Endothelial cell of umbilical vein (primary cell): ENCODE results near the gene PRUNE1.

Experiments used
- EZH2 ChIP-seq: IDR thresholded peaks from 2 replicates; pipeline ENCODE4 v1.6.1; 2012; ENCODE audit warnings: borderline replicate concordance, low read depth, mild to moderate bottlenecking, moderate library complexity, low read length, inconsistent platforms; ENCODE audit not compliant: severe bottlenecking
- FOS ChIP-seq: IDR thresholded peaks from 2 replicates; pipeline ENCODE4 v1.6.1; 2011; ENCODE audit warnings: mild to moderate bottlenecking, low read length, moderate library complexity, borderline replicate concordance; ENCODE audit not compliant: insufficient read depth
- GATA2 ChIP-seq: IDR thresholded peaks from 2 replicates; pipeline ENCODE4 v1.7.0; 2011; ENCODE audit warnings: low read depth, mild to moderate bottlenecking, moderate library complexity, mixed read lengths, low read length; ENCODE audit not compliant: insufficient read length, insufficient read depth
- JUN ChIP-seq: IDR thresholded peaks from 2 replicates; pipeline ENCODE4 v1.6.1; 2011; ENCODE audit warnings: borderline replicate concordance, low read depth; ENCODE audit not compliant: insufficient read length, insufficient read depth
- MYC ChIP-seq: IDR thresholded peaks from one replicate; pipeline ENCODE4 v1.6.1; 2011; ENCODE audit warnings: mild to moderate bottlenecking, low read depth, low read length
- POLR2A ChIP-seq: IDR thresholded peaks from 2 replicates; pipeline ENCODE4 v1.6.1; 2012; ENCODE audit warnings: low read depth, mild to moderate bottlenecking, control low read depth, low read length
- POLR2AphosphoS5 ChIP-seq: IDR thresholded peaks from 2 replicates; pipeline ENCODE4 v1.6.1; 2012; ENCODE audit warnings: low read depth, mild to moderate bottlenecking, control low read depth, low read length, moderate library complexity; ENCODE audit not compliant: insufficient read depth
- TF ChIP-seq, protein P1 (sequence below): IDR thresholded peaks from 2 replicates; pipeline ENCODE4 v1.6.1; 2011; ENCODE audit not compliant: insufficient read depth, insufficient read length
- TF ChIP-seq, protein P2 (sequence below), 2 donors: IDR thresholded peaks; 1 replicate in 1 of 2; 2 replicates in 1 of 2; pipeline ENCODE4 v1.5.1; 2011; ENCODE audit warnings: low read length in 2 of 2, mild to moderate bottlenecking in 2 of 2, moderate library complexity in 2 of 2, control low read depth in 1 of 2, inconsistent platforms in 1 of 2, low read depth in 1 of 2; ENCODE audit not compliant: insufficient read depth in 1 of 2; ENCODE audit errors: extremely low read depth in 1 of 2

DNA sequence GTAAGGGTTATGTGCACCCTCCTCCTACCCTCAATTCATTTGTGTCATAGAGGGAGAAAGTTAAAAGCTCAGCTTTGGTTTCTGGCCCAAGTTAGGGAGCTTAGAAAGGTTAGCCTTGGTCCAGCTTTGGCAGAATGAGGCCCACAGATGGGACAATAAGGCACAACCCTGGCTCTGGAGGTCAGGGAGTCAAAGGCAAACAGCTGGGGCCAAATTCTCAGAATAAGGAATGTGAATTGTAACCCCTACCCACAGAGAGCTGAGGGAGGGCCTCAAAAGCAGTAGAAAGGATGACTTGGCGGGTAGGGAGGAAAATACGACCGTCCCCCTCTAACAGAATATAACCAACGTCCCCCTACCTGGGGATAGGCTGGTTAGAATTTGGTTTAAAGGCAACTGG lies 42.6 kb upstream of the PRUNE1 start:
- TF ChIP-seq, protein P1, sequence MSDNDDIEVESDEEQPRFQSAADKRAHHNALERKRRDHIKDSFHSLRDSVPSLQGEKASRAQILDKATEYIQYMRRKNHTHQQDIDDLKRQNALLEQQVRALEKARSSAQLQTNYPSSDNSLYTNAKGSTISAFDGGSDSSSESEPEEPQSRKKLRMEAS, result no peak
- TF ChIP-seq POLR2A (no peak), EZH2 (no peak), POLR2AphosphoS5 (no peak), GATA2 (no peak), JUN (no peak), MYC (no peak), FOS (no peak)
- TF ChIP-seq, protein P2, sequence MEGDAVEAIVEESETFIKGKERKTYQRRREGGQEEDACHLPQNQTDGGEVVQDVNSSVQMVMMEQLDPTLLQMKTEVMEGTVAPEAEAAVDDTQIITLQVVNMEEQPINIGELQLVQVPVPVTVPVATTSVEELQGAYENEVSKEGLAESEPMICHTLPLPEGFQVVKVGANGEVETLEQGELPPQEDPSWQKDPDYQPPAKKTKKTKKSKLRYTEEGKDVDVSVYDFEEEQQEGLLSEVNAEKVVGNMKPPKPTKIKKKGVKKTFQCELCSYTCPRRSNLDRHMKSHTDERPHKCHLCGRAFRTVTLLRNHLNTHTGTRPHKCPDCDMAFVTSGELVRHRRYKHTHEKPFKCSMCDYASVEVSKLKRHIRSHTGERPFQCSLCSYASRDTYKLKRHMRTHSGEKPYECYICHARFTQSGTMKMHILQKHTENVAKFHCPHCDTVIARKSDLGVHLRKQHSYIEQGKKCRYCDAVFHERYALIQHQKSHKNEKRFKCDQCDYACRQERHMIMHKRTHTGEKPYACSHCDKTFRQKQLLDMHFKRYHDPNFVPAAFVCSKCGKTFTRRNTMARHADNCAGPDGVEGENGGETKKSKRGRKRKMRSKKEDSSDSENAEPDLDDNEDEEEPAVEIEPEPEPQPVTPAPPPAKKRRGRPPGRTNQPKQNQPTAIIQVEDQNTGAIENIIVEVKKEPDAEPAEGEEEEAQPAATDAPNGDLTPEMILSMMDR (IDR thresholded peaks at IDR 0.05; ENCODE audit: extremely low read depth in 1 of 2, insufficient read depth in 1 of 2, low read depth in 1 of 2, low read length in 2 of 2), result no peak
